Measurements from ENCODE around the gene C2orf68. TPM values are rescaled to one million over a fixed set of nuclear protein-coding genes. Genes with fewer than 3 reads are reported as not detected.
"Not testable (repeated sequence)": the region's sequence is repeated elsewhere in the genome, so short reads cannot be mapped to it uniquely, and the experiment has no call there.

The C2orf68 gene
- polyA plus RNA-seq, 3 donors, result 24.2 to 32.9 (median 30.7) TPM

DNA sequence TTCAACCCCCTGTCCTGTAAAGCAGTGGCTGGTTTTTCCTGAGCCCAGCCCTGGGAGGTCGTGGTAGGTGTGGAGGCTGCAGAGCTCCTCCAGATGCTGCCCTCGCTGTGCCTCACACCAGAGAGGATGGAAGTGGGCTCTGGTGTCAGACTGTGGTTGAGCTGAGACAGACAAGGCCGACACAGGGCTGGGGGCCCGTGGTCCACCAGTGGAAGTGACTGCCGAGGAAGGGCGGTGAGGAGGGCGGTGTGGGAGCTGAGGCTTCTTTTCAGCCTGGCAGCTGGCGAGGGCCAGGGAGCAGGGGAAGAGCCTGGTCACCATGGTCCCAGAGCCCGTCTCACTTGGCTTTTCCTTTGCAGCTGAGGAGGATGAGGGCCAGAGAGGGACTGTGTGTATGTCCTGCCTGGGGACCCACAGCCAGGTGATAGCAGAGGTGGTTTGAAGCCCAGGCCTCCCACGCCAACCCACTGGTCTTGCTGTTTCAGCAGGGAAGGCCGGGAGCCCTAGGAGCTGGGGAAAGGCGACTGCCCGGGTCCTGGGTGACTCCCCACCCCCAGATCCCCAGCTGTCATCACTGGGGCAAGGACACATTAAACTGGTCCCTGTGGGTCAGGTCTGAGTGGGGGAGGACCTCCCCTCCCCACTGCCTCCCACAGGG, 47.6 kb upstream of the C2orf68 start:
- Histone ChIP-seq H3K4me3 (replicated peaks in 1 of 3; ENCODE audit: low read depth in 2 of 3, low read length in 3 of 3) (no peak overlapping the region), H3K27me3 (ENCODE audit: control insufficient read depth in 2 of 2, insufficient read depth in 2 of 2, low read length in 2 of 2) (no peaks in the 10 kb centered on the region), H3K9ac (ENCODE audit: insufficient read depth, low read length, poor library complexity, severe bottlenecking) (no peak overlapping the region), H3K4me2 (replicated peaks; ENCODE audit: extremely low read depth, low read length, poor library complexity, severe bottlenecking) (no peak overlapping the region), H3K36me3 (replicated peaks in 1 of 2; ENCODE audit: control insufficient read depth in 1 of 2, insufficient read depth in 2 of 2, low read length in 2 of 2) (peaks cover 21 to 27% of the 10 kb centered on the region in 2 donors), H2AFZ (ENCODE audit: insufficient read depth, low read depth, low read length, poor library complexity, severe bottlenecking) (no peak overlapping the region), H3K79me2 (ENCODE audit: insufficient read depth, low read length) (no peaks in the 10 kb centered on the region), H3K4me1 (ENCODE audit: control insufficient read depth in 1 of 2, insufficient read depth in 2 of 2, low read length in 2 of 2) (peaks cover 0 to 5% of the 10 kb centered on the region in 2 donors), H4K20me1 (ENCODE audit: insufficient read depth, low read length) (no peaks in the 10 kb centered on the region), H3K9me3 (replicated peaks in 1 of 2; ENCODE audit: control insufficient read depth in 1 of 2, insufficient read depth in 1 of 2, low read length in 2 of 2) (no peaks in the 10 kb centered on the region), H3K27ac (ENCODE audit: low read depth in 1 of 2, low read length in 2 of 2) (no peak overlapping the region)
- Mint-ChIP-seq H3K36me3 (peaks cover 35 to 52% of the 10 kb centered on the region in 2 donors), H3K27me3 (ENCODE audit: low read depth in 3 of 3) (no peaks in the 10 kb centered on the region), H3K9me3 (peaks cover 0 to 2% (median 0%) of the 10 kb centered on the region in 7 donors), H3K4me1 (peaks cover 7% of the 10 kb centered on the region), H3K4me3 (no peak overlapping the region), H3K27ac (peak overlapping the region in 1 of 7 donors; percentile 1)
- intact Hi-C loops (cut with micrococcal nuclease), result no loop called here
- no peak for DNase-seq
- TF ChIP-seq CTCF (IDR thresholded peaks at IDR 0.05), result no peak
- WGBS (ENCODE audit: insufficient coverage), result 53% methylated on average over 8 of the region's 13 CpGs

GRCh38 chr2:85657399-85657798, 45.5 kb upstream of the C2orf68 start:
- H3K4me1 Mint-ChIP-seq, result peaks cover 15% of the 10 kb centered on the region
- peak overlapping the region in 1 of 7 donors; percentile 12 for H3K27ac Mint-ChIP-seq
- H3K27me3 Mint-ChIP-seq (ENCODE audit: low read depth in 3 of 3); H3K9me3 ChIP-seq (replicated peaks in 1 of 2; ENCODE audit: control insufficient read depth in 1 of 2, insufficient read depth in 1 of 2, low read length in 2 of 2); H3K9ac ChIP-seq (ENCODE audit: insufficient read depth, low read length, poor library complexity, severe bottlenecking); H3K4me3 Mint-ChIP-seq; H3K4me3 ChIP-seq (replicated peaks in 1 of 3; ENCODE audit: low read depth in 2 of 3, low read length in 3 of 3); H4K20me1 ChIP-seq (ENCODE audit: insufficient read depth, low read length); DNase-seq; H3K4me1 ChIP-seq (ENCODE audit: control insufficient read depth in 1 of 2, insufficient read depth in 2 of 2, low read length in 2 of 2); H3K4me2 ChIP-seq (replicated peaks; ENCODE audit: extremely low read depth, low read length, poor library complexity, severe bottlenecking); H3K9me3 Mint-ChIP-seq; H3K27me3 ChIP-seq (ENCODE audit: control insufficient read depth in 2 of 2, insufficient read depth in 2 of 2, low read length in 2 of 2); H2AFZ ChIP-seq (ENCODE audit: insufficient read depth, low read depth, low read length, poor library complexity, severe bottlenecking); intact Hi-C loops (cut with micrococcal nuclease); H3K79me2 ChIP-seq (ENCODE audit: insufficient read depth, low read length); H3K27ac ChIP-seq (ENCODE audit: low read depth in 1 of 2, low read length in 2 of 2): not testable (repeated sequence)
- WGBS (ENCODE audit: insufficient coverage), result 100% methylated on average over 2 of the region's 4 CpGs
- peaks cover 46 to 72% of the 10 kb centered on the region in 2 donors for H3K36me3 Mint-ChIP-seq
- H3K36me3 ChIP-seq (replicated peaks in 1 of 2; ENCODE audit: control insufficient read depth in 1 of 2, insufficient read depth in 2 of 2, low read length in 2 of 2), result peaks cover 21 to 46% of the 10 kb centered on the region in 2 donors

All from CD14-positive monocyte (primary cell).